PC-9 (cell line): ENCODE data around the gene CWC15. TPM values are rescaled to one million over a fixed set of nuclear protein-coding genes. Genes with fewer than 3 reads are reported as not detected.
A peak's percentile ranks its signal among the peaks of the same experiment; 100 is the strongest.

ENCODE experiments used
- BruUV-seq: library from RNA; stranded (reverse); fragments of 400-500 nt; replicated peaks from 2 replicates; lab custom pipeline; 2021; lab: Mats Ljungman, UMichigan
- CTCF ChIA-PET: fragments of 300-600 bp; sonication (Branson Sonifier 250); formaldehyde crosslinking; loops from one replicate; lab custom pipeline; 2022; ENCODE audit warnings: antibody characterized with exemption; lab: Charles Lee
- POLR2A ChIA-PET: fragments of 300-600 bp; sonication (Branson Sonifier 250); formaldehyde crosslinking; loops from one replicate; lab custom pipeline; 2022; ENCODE audit warnings: antibody characterized with exemption; ENCODE audit not compliant: unreplicated experiment; lab: Charles Lee
- DNase-seq, 2 experiments: peaks; one replicate each; pipeline versions ENCODE4 v3.0.0 to v3.0.0-alpha.2; 2015 to 2022; ENCODE audit warnings: mixed read lengths in 1 of 2
- H2AFZ ChIP-seq: fragments of 200-600 bp; sonication (generic); 2 replicates; pipeline ENCODE4 v1.8.1; 2017; ENCODE audit warnings: antibody characterized with exemption
- H3F3A ChIP-seq: fragments of 200-600 bp; sonication (generic); 2 replicates; pipeline ENCODE4 v1.8.1; 2017; ENCODE audit warnings: antibody characterized with exemption, mild to moderate bottlenecking, low read depth; ENCODE audit not compliant: insufficient read depth
- H3K27ac ChIP-seq: fragments of 200-600 bp; sonication (generic); 2 replicates; pipeline ENCODE4 v1.6.1; 2016; ENCODE audit warnings: mixed run types
- H3K27me3 ChIP-seq: fragments of 200-600 bp; sonication (generic); 2 replicates; pipeline ENCODE4 v1.6.1; 2016; ENCODE audit warnings: low read depth, mixed run types; ENCODE audit not compliant: insufficient read depth
- H3K36me3 ChIP-seq: fragments of 200-600 bp; sonication (generic); 2 replicates; pipeline ENCODE4 v1.6.1; 2016; ENCODE audit warnings: low read depth, mixed run types
- H3K4me1 ChIP-seq: fragments of 200-600 bp; sonication (generic); replicated peaks from 2 replicates; pipeline ENCODE4 v1.6.1; 2016; ENCODE audit warnings: mixed run types; ENCODE audit not compliant: insufficient read depth
- H3K4me2 ChIP-seq: fragments of 200-600 bp; sonication (generic); 2 replicates; pipeline ENCODE4 v1.6.1; 2017; ENCODE audit warnings: mixed run types
- H3K4me3 ChIP-seq: fragments of 200-600 bp; sonication (generic); 2 replicates; pipeline ENCODE4 v1.6.1; 2016; ENCODE audit warnings: mixed run types
- H3K79me2 ChIP-seq: fragments of 200-600 bp; sonication (generic); 2 replicates; pipeline ENCODE4 v1.6.1; 2017; ENCODE audit warnings: low read depth, mixed run types
- H3K9me2 ChIP-seq: fragments of 200-600 bp; sonication (generic); 2 replicates; pipeline ENCODE4 v1.8.1; 2017; ENCODE audit warnings: mild to moderate bottlenecking; ENCODE audit not compliant: insufficient read depth
- H3K9me3 ChIP-seq: fragments of 200-600 bp; sonication (generic); 2 replicates; pipeline ENCODE4 v1.8.1; 2016; ENCODE audit warnings: low read depth; ENCODE audit not compliant: insufficient read depth
- H4K20me1 ChIP-seq: fragments of 200-600 bp; sonication (generic); 2 replicates; pipeline ENCODE4 v1.8.1; 2017; ENCODE audit not compliant: insufficient read depth
- CTCF ChIP-seq: fragments of 200-600 bp; sonication (generic); conservative IDR thresholded peaks from 2 replicates; pipeline ENCODE4 v1.6.1; 2017; ENCODE audit warnings: mixed run types, antibody characterized with exemption, mild to moderate bottlenecking, moderate library complexity
- EZH2 ChIP-seq: fragments of 200-600 bp; sonication (generic); IDR thresholded peaks from 2 replicates; pipeline ENCODE4 v1.8.0; 2017; ENCODE audit warnings: antibody characterized with exemption, low read depth
- intact Hi-C: fragments of 100-400 bp; cut with micrococcal nuclease; formaldehyde crosslinking; loops from one replicate; pipeline ENCODE4 v1.10.0; 2022; ENCODE audit not compliant: unreplicated experiment
- total RNA-seq: library from RNA; stranded (reverse); gene quantifications from 2 replicates; pipeline ENCODE4 v1.2.3, GENCODE V29; 2021

The CWC15 gene
- total RNA-seq, 1 experiment from 2014 or later, result 50.9 TPM

GRCh38 chr11:94956963-94957362 lies 16.4 kb downstream of the CWC15 start:
- intact Hi-C loops, result no loop called here
- no peaks in the 10 kb centered on the region for H3K4me1 ChIP-seq
- TF ChIP-seq CTCF (no peak), EZH2 (no peak)
- no peak overlapping the region for H2AFZ ChIP-seq
- H3K4me3 ChIP-seq, result no peak overlapping the region
- peaks cover 4% of the 10 kb centered on the region; the same call in 1 of the 2 replicates for H3F3A ChIP-seq
- H4K20me1 ChIP-seq, result peaks cover 3% of the 10 kb centered on the region; the same call in 1 of the 2 replicates
- H3K27me3 ChIP-seq, result no peaks in the 10 kb centered on the region
- POLR2A ChIA-PET, result interaction anchor here (0.6 kb wide), 2 partner anchors 182 to 454 kb away, joined by 4 to 5 read pairs; no protein-coding TSS in a partner anchor
- CTCF ChIA-PET, result no interaction called here
- no peaks in the 10 kb centered on the region for H3K79me2 ChIP-seq
- DNase-seq, result no peak
- no peaks in the 10 kb centered on the region for H3K9me3 ChIP-seq
- H3K9me2 ChIP-seq, result no peaks in the 10 kb centered on the region
- 0 out of 2 replicates have a peak, but pooled peaks cover 2% of the 10 kb centered on the region for H3K36me3 ChIP-seq
- H3K4me2 ChIP-seq, result no peak overlapping the region
- no peak overlapping the region for H3K27ac ChIP-seq
- no TSS peak for BruUV-seq

GRCh38 chr11:94954753-94955152 lies 18.6 kb downstream of the CWC15 start:
- ChIA-PET POLR2A (no interaction called here), CTCF (no interaction called here)
- no peak overlapping the region for H3K4me3 ChIP-seq
- H2AFZ ChIP-seq, result no peak overlapping the region
- intact Hi-C loops, result no loop called here
- TF ChIP-seq CTCF (no peak), EZH2 (no peak)
- H3K27me3 ChIP-seq, result no peaks in the 10 kb centered on the region
- no peaks in the 10 kb centered on the region for H3K9me2 ChIP-seq
- no TSS peak for BruUV-seq
- no peak overlapping the region for H3K4me2 ChIP-seq
- no peaks in the 10 kb centered on the region for H3K36me3 ChIP-seq
- no peaks in the 10 kb centered on the region for H4K20me1 ChIP-seq
- no peaks in the 10 kb centered on the region for H3K4me1 ChIP-seq
- peaks cover 3% of the 10 kb centered on the region; the same call in 1 of the 2 replicates for H3F3A ChIP-seq
- no peak overlapping the region for H3K27ac ChIP-seq
- no peaks in the 10 kb centered on the region for H3K9me3 ChIP-seq
- DNase-seq, result no peak
- H3K79me2 ChIP-seq, result no peaks in the 10 kb centered on the region

GRCh38 chr11:94948070-94948617 lies 25.2 kb downstream of the CWC15 start:
- no peaks in the 10 kb centered on the region for H3K79me2 ChIP-seq
- no peaks in the 10 kb centered on the region for H4K20me1 ChIP-seq
- BruUV-seq, result no TSS peak
- POLR2A ChIA-PET, result no interaction called here
- H3F3A ChIP-seq, result no peaks in the 10 kb centered on the region
- no peaks in the 10 kb centered on the region for H3K27me3 ChIP-seq
- CTCF ChIA-PET, result no interaction called here
- DNase-seq, result peak in 1 of 2 experiments; percentile 59
- H3K36me3 ChIP-seq, result no peaks in the 10 kb centered on the region
- H3K9me3 ChIP-seq, result no peaks in the 10 kb centered on the region
- no peak overlapping the region for H2AFZ ChIP-seq
- intact Hi-C loops, result no loop called here
- H3K4me3 ChIP-seq, result no peak overlapping the region
- H3K27ac ChIP-seq, result no peak overlapping the region
- TF ChIP-seq CTCF, result no peak
- TF ChIP-seq EZH2, result no peak
- H3K4me2 ChIP-seq, result no peak overlapping the region
- H3K9me2 ChIP-seq, result no peaks in the 10 kb centered on the region
- H3K4me1 ChIP-seq, result no peaks in the 10 kb centered on the region
